Lung (tissue), 12 donors: ENCODE data around the gene NANS. TPM values are rescaled to one million over a fixed set of nuclear protein-coding genes. Genes with fewer than 3 reads are reported as not detected.
"Not testable (repeated sequence)": the region's sequence is repeated elsewhere in the genome, so short reads cannot be mapped to it uniquely, and the experiment has no call there.

ENCODE experiments used
- ATAC-seq: fragments of 200-7000 bp; cut with Tn5 transposase; one replicate; pipeline ENCODE4 v1.9.1; 2020; ENCODE audit warnings: moderate number of reproducible peaks; ENCODE audit not compliant: insufficient read depth, low FRiP score
- DNase-seq, 3 donors: peaks; one replicate each; pipeline ENCODE4 v3.0.0-alpha.2; 2013 to 2017
- H3K27ac ChIP-seq, 2 donors: one replicate each; pipeline ENCODE4 v1.5.1; 2013; ENCODE audit warnings: mild to moderate bottlenecking in 2 of 2, moderate library complexity in 2 of 2, control low read depth in 1 of 2, inconsistent platforms in 1 of 2, low read depth in 1 of 2, low read length in 1 of 2
- H3K27me3 ChIP-seq, 3 donors: one replicate each; pipeline ENCODE4 v1.5.1; 2013; ENCODE audit warnings: low read length in 2 of 3; ENCODE audit not compliant: control insufficient read depth in 3 of 3, insufficient read depth in 3 of 3
- H3K36me3 ChIP-seq, 4 donors: one replicate each; pipeline ENCODE4 v1.5.1; 2013; ENCODE audit warnings: low read length in 4 of 4, mild to moderate bottlenecking in 1 of 4, moderate library complexity in 1 of 4; ENCODE audit not compliant: control insufficient read depth in 4 of 4, insufficient read depth in 4 of 4
- H3K4me1 ChIP-seq, 5 donors: one replicate each; pipeline ENCODE4 v1.5.1; 2013; ENCODE audit warnings: low read length in 5 of 5, mild to moderate bottlenecking in 2 of 5, moderate library complexity in 1 of 5; ENCODE audit not compliant: control insufficient read depth in 5 of 5, insufficient read depth in 5 of 5
- H3K4me3 ChIP-seq: one replicate; pipeline ENCODE4 v1.5.1; 2013; ENCODE audit warnings: mild to moderate bottlenecking, control low read depth, moderate library complexity
- H3K9ac ChIP-seq, 2 donors: one replicate each; pipeline ENCODE4 v1.5.1; 2013; ENCODE audit warnings: low read length in 2 of 2, control low read depth in 1 of 2; ENCODE audit not compliant: insufficient read depth in 1 of 2
- H3K9me3 ChIP-seq, 4 donors: one replicate each; pipeline ENCODE4 v1.5.1; 2013; ENCODE audit warnings: low read length in 3 of 4, mild to moderate bottlenecking in 1 of 4, moderate library complexity in 1 of 4; ENCODE audit not compliant: control insufficient read depth in 4 of 4, insufficient read depth in 3 of 4
- CTCF ChIP-seq: IDR thresholded peaks from 2 replicates; pipeline ENCODE4 v1.5.1; 2012; ENCODE audit warnings: mild to moderate bottlenecking; ENCODE audit errors: control extremely low read depth, extremely low read depth
- WGBS, 2 donors: extraction: QIAGEN DNeasy Blood & Tissue Kit; methylation state at CpG; one replicate each; pipeline ENCODE4 v1.1.7; 2013; 5-methylcytosine and 5-hydroxymethylcytosine counted together
- polyA plus RNA-seq, 2 donors: library from polyadenylated mRNA; stranded (reverse); fragments of 200-250 nt; gene quantifications; one replicate each; pipeline ENCODE4 v1.2.1, GENCODE V29; 2013
- total RNA-seq, 2 donors: library from RNA; depleted of rRNA in 1 of 2; stranded (reverse); fragments of >200 nt in 1 of 2; gene quantifications; one replicate each; pipeline ENCODE4 v1.2.1, GENCODE V29; 2014 to 2021
- donor health status: control.
- donor health status: control.
- donor health status: Bipolar disorder and iron deficiency.
- donor health status: healthy.
- donor health status: DM: yes; HTN: yes; CAD: no.

NANS gene
- total and polyA plus RNA-seq, 4 donors, result 50.6 to 109 (median 74.4) TPM

- WGBS, 2 donors, result 8 to 11% methylated on average over 3 of the region's 3 CpGs
- H3K36me3 ChIP-seq, result peaks cover 0 to 1% (median 0%) of the 10 kb centered on the region in 4 donors
- no peak for TF ChIP-seq CTCF
- H3K9me3 ChIP-seq, result no peaks in the 10 kb centered on the region
- H3K4me1 ChIP-seq, result peaks cover 0 to 13% (median 0%) of the 10 kb centered on the region in 5 donors
- DNase-seq (peak in 1 of 3 donors; percentile 23), ATAC-seq (no peak)
- H3K27me3 ChIP-seq, result no peaks in the 10 kb centered on the region
- H3K27ac ChIP-seq, result peak overlapping the region in 1 of 2 donors; percentile 10
- H3K4me3 ChIP-seq, result no peak overlapping the region
- H3K9ac ChIP-seq, result no peak overlapping the region
These were observed 64.5 kb downstream of the NANS start for GRCh38 chr9:98121058-98121457.

- WGBS, 2 donors, result 94 to 96% methylated on average over 13 of the region's 13 CpGs
These were observed 67.6 kb downstream of the NANS start for GRCh38 chr9:98124091-98124490.

GRCh38 chr9:98124637-98125426 is 68.3 kb downstream of the NANS start:
- DNase-seq (no peak), ATAC-seq (no peak)
- Histone ChIP-seq H3K9ac (no peak overlapping the region), H3K27ac (no peak overlapping the region), H3K9me3 (no peaks in the 10 kb centered on the region), H3K36me3 (peaks cover 0 to 14% (median 0%) of the 10 kb centered on the region in 4 donors), H3K27me3 (no peaks in the 10 kb centered on the region), H3K4me3 (no peak overlapping the region), H3K4me1 (peaks cover 0 to 5% (median 0%) of the 10 kb centered on the region in 5 donors)
- 94 to 95% methylated on average over 15 of the region's 15 CpGs for WGBS, 2 donors
- no peak for TF ChIP-seq CTCF

More at GRCh38 chr9:98124091-98124490, 67.6 kb downstream of the NANS start:
- not testable (repeated sequence) for DNase-seq, ATAC-seq, H3K4me3 ChIP-seq, H3K4me1 ChIP-seq, H3K9me3 ChIP-seq, H3K9ac ChIP-seq, H3K27me3 ChIP-seq, H3K27ac ChIP-seq
- peaks cover 0 to 14% (median 0%) of the 10 kb centered on the region in 4 donors for H3K36me3 ChIP-seq

GRCh38 chr9:98127226-98127625 is 70.7 kb downstream of the NANS start:
- Histone ChIP-seq H3K4me1 (no peaks in the 10 kb centered on the region), H3K9me3 (no peaks in the 10 kb centered on the region), H3K36me3 (peaks cover 0 to 17% (median 0%) of the 10 kb centered on the region in 4 donors), H3K4me3 (no peak overlapping the region), H3K27me3 (no peaks in the 10 kb centered on the region), H3K9ac (no peak overlapping the region), H3K27ac (no peak overlapping the region)
- 95 to 98% methylated on average over 8 of the region's 8 CpGs for WGBS, 2 donors
- DNase-seq (no peak), ATAC-seq (no peak)
- TF ChIP-seq CTCF, result no peak
